ENCODE measurements around the gene GSAP.

GSAP gene

GRCh38 chr7:77420438-77420837 is 4.3 kb upstream of the GSAP start:
- H2AFZ ChIP-seq (ENCODE audit: low read depth) = no peak overlapping the region
- no peaks in the 10 kb centered on the region for H3K79me2 ChIP-seq (ENCODE audit: insufficient read depth, low read depth)
- no peaks in the 10 kb centered on the region for H3K27me3 ChIP-seq (ENCODE audit: insufficient read depth, low read depth)
- no peak overlapping the region for H3K4me2 ChIP-seq
- H3K36me3 ChIP-seq (ENCODE audit: insufficient read depth) = no peaks in the 10 kb centered on the region
- peaks cover 8% of the 10 kb centered on the region for H3K4me1 ChIP-seq (ENCODE audit: low read depth, poor library complexity, severe bottlenecking)
- no peak overlapping the region for H3K9ac ChIP-seq
- no peak overlapping the region for H3K4me3 ChIP-seq (IDR thresholded peaks at IDR 0.05; ENCODE audit: insufficient read depth, low read depth, low read length)
- no peak overlapping the region for H3K27ac ChIP-seq
- no peaks in the 10 kb centered on the region for H4K20me1 ChIP-seq (ENCODE audit: insufficient read depth)
- TF ChIP-seq CTCF (conservative IDR thresholded peaks at IDR 0.05; ENCODE audit: low read depth, low read length) = no peak

- H4K20me1 ChIP-seq (ENCODE audit: insufficient read depth) = no peaks in the 10 kb centered on the region
- H3K36me3 ChIP-seq (ENCODE audit: insufficient read depth) = no peaks in the 10 kb centered on the region
- no peak overlapping the region for H3K9ac ChIP-seq
- H3K4me2 ChIP-seq = no peak overlapping the region
- no peak overlapping the region for H3K4me3 ChIP-seq (IDR thresholded peaks at IDR 0.05; ENCODE audit: insufficient read depth, low read depth, low read length)
- no peaks in the 10 kb centered on the region for H3K27me3 ChIP-seq (ENCODE audit: insufficient read depth, low read depth)
- no peak overlapping the region for H3K27ac ChIP-seq
- peaks cover 14% of the 10 kb centered on the region for H3K4me1 ChIP-seq (ENCODE audit: low read depth, poor library complexity, severe bottlenecking)
- no peak for TF ChIP-seq CTCF (conservative IDR thresholded peaks at IDR 0.05; ENCODE audit: low read depth, low read length)
- H2AFZ ChIP-seq (ENCODE audit: low read depth) = 0 out of 2 replicates have a peak overlapping the region, but pooled peaks have one; percentile 20
- H3K79me2 ChIP-seq (ENCODE audit: insufficient read depth, low read depth) = no peaks in the 10 kb centered on the region
Measured at GRCh38 chr7:77419102-77419501, 3.0 kb upstream of the GSAP start.

GRCh38 chr7:77417801-77418200 is 1.7 kb upstream of the GSAP start:
- Histone ChIP-seq H2AFZ (ENCODE audit: low read depth) (no peak overlapping the region), H3K9ac (no peak overlapping the region), H3K4me1 (ENCODE audit: low read depth, poor library complexity, severe bottlenecking) (peaks cover 14% of the 10 kb centered on the region), H3K27me3 (ENCODE audit: insufficient read depth, low read depth) (no peaks in the 10 kb centered on the region), H3K27ac (no peak overlapping the region), H4K20me1 (ENCODE audit: insufficient read depth) (no peaks in the 10 kb centered on the region), H3K79me2 (ENCODE audit: insufficient read depth, low read depth) (no peaks in the 10 kb centered on the region), H3K36me3 (ENCODE audit: insufficient read depth) (no peaks in the 10 kb centered on the region), H3K4me2 (0 out of 2 replicates have a peak overlapping the region, but pooled peaks have one; percentile 56), H3K4me3 (IDR thresholded peaks at IDR 0.05; ENCODE audit: insufficient read depth, low read depth, low read length) (no peak overlapping the region)
- no peak for TF ChIP-seq CTCF (conservative IDR thresholded peaks at IDR 0.05; ENCODE audit: low read depth, low read length)

GRCh38 chr7:77416621-77417371 is 647 bp upstream of the GSAP start:
- Histone ChIP-seq H3K79me2 (ENCODE audit: insufficient read depth, low read depth) (no peaks in the 10 kb centered on the region), H3K27me3 (ENCODE audit: insufficient read depth, low read depth) (no peaks in the 10 kb centered on the region), H3K4me3 (IDR thresholded peaks at IDR 0.05; ENCODE audit: insufficient read depth, low read depth, low read length) (no peak overlapping the region), H3K27ac (peak overlapping the region; percentile 29), H3K36me3 (ENCODE audit: insufficient read depth) (no peaks in the 10 kb centered on the region), H4K20me1 (ENCODE audit: insufficient read depth) (no peaks in the 10 kb centered on the region), H3K4me2 (peak overlapping the region; percentile 56), H3K9ac (peak overlapping the region; percentile 78), H2AFZ (ENCODE audit: low read depth) (peak overlapping the region; percentile 97), H3K4me1 (ENCODE audit: low read depth, poor library complexity, severe bottlenecking) (peaks cover 14% of the 10 kb centered on the region)
- no peak for TF ChIP-seq CTCF (conservative IDR thresholded peaks at IDR 0.05; ENCODE audit: low read depth, low read length)
